GM18507 (cell line): ENCODE data around the gene TMEM44.
"Not testable (repeated sequence)": the region's sequence is repeated elsewhere in the genome, so short reads cannot be mapped to it uniquely, and the experiment has no call there.

Source experiments
- DNase-seq: peaks from one replicate; pipeline ENCODE4 v3.0.0; 2011; ENCODE audit warnings: low read depth; ENCODE audit not compliant: insufficient read length; ENCODE audit errors: extremely low spot score
- FAIRE-seq: peaks from 2 replicates; lab custom pipeline; 2011; peaks lifted over from hg19 to GRCh38; lab: Jason Lieb, UNC

TMEM44 gene

DNA sequence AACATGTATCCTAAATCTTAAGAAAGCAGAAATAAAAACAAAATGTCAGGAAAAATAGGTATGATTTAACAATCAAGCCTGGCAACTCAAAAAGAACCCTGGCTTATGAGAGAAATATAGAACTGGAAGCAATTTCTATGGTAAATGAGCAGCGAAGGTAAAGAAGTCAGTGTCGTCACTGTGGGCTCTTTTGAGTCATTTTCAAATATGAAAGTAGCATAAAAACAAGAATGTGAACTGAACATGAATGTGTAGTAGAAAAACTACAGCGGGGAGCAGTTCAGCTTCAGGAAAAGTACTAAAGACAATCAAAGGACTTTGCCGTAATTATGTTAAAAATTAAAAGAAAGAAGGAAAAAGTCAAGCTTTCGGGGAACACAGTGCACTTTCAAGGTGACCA, 21.2 kb upstream of the TMEM44 start:
- peak; percentile 79 for FAIRE-seq
- DNase-seq = no peak

DNA sequence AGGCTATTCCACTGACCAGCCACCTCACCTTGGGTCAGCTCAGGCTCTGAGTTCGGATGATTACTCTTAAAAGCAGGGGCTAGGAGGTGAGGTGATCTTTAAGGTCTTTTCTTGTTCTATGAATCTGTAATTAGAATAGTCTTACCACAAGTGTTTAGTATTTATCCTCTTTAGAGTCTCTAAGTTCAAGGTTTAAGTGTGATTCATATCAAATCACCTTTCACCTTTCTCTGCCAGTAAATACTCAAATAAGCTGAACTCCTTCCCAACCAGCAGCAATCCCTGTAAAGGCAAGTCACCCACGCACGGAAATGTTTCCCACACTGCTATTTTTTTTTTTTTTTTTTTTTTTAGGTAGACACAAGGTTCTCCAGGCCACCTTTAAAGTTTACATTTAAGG, 14.5 kb upstream of the TMEM44 start:
- FAIRE-seq (no peak), DNase-seq (no peak)

DNA sequence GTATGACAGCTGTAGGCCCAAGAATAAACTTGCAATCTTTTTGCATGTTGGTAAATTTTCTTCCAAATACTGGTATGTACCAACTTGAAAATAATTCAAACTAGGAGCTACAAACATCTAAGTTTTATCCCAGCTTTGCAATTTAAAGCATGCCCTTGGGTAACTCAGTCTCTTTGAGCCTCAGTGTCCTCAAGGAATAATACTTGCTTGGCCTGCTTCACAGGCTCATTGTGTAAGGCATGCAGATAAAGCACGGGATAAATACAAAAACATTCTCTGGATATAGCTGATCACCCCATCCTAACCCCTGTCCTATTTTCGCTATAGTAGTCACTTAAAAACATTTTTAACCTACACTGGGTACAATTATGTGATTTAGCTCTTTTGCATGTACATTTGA, 9.6 kb upstream of the TMEM44 start:
- DNase-seq = no peak
- no peak for FAIRE-seq

DNA sequence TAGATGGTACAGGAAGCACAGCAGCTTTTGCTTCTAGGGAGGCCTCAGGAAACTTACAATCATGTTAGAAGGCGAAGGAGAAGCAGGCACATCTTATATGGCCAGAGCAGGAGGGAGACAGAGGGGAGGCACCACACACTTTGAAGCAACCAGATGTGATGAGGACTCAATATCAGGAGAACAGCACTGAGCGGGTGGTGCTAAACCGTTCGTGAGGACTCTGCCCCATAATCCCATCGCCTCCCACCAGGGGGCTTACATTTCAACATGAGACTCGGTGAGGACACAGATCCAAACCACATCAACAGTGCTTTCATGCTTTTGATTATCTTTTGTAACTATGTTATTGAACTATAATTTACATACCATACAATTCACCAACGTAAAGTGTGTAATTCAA, 7.6 kb upstream of the TMEM44 start:
- DNase-seq = no peak
- FAIRE-seq = peak; percentile 45

DNA sequence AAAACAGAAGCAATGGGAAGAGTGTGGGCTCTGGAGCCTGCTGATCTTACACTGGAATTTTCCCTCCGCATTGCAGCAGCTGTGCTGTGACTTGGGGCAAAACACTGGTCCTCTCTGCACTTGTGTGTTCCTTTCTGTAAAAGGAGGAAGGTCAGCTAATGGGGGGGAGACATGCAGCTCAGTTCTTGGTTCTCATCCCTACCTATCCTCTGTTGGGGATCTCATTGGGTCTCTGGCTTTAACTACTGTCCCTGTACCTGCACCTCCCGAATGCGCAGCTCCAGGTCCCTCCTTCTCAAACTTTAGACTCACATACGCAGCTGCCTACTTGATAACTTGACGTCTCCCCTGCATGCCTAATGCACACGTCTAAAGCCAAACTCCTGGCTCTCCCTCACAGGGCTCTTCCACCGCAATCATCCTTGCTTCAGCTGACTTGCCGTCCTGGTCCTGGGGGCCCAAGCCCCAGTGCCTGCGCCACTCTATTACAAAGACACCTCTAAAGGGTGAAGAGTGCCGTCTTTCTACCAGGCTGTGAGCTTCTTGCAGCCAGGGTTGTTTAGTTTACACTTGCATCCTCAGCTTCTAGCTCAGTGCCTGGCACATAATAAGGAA, 5.9 kb upstream of the TMEM44 start:
- FAIRE-seq (no peak), DNase-seq (no peak)

DNA sequence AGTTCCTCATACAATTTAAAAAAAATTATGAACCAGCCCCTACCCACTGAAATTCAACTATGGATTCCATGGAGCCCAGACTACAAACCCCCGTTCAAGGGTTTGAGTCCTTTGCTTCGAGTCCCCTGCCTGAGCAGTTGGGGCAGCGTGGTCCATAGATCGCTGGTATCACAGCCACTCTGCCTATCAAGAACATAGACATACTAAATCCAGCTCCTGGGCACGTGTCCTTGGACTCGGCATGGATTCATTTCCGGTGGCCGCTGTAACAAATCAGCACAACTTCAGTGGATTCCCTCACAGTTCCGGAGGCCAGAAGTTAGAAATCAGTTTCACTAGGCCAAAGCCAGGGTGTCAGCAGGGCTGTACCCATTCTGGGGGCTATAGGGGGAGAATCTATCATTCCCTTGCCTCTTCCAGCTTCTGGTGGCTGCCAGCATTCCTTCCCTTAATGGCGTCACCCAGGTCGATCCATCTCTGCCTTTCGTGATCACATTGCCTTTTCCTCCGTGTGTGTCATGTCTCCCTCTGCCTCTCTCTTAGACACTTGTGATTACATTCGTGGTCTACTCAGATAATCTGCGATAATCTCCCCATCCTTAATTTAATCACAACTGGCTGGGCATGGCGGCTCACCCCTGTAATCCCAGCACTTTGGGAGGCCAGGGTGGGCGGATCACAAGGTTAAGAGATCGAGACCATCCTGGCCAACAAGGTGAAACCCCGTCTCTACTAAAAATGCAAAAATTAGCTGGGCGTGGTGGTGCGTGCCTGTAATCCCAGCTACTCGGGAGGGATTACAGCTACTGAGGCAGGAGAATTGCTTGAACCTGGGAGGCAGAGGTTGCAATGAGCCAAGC, 4.6 kb upstream of the TMEM44 start:
- no peak for FAIRE-seq
- no peak for DNase-seq

DNA sequence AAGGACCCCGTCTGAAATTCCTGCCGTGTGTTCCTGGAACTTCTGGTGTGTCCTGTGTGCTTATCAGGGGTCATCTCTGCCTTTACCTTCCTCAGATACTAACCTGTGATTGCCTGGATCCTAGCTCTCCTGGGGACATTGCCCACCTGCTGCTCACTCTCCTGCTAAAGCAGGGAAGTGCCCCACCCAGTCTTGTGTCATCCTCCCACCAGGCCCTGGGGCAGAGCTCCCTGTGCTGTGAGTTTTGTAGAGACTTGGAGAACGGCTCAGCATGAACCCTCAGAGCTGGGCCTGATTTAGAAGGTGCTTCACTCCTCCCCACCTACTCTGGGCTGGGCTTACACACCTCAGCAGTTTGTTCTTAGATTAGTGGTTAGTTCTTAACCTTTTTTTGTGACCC, 3.8 kb upstream of the TMEM44 start:
- no peak for DNase-seq
- no peak for FAIRE-seq

DNA sequence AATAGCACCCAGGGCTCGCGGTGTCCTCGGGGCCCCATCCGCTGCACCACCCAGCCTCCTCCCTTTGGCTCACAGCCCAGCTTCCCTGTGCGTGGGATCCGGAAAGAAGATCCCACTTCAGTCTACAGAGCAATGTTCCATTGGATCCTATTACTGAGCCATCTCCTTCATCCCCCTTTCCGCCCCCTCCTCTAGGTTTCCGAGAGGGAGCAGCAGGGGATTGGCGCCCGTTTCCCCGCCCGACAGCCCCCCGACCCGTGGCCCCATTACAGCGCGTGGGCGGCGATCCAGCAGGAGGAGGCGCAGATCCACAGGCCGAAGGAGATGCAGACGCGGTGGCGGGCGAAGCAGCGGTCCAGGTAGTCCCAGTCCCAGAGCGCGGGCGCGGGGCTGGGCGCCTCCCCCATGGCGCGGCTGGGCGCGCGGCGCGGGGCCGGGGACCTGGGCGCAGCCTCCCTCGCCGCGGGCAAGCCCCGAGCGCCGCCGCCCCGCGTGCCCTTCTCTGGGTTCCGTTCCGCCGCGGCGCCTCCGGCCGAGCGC, 340 bp downstream of the TMEM44 start:
- FAIRE-seq (no peak), DNase-seq (no peak)

DNA sequence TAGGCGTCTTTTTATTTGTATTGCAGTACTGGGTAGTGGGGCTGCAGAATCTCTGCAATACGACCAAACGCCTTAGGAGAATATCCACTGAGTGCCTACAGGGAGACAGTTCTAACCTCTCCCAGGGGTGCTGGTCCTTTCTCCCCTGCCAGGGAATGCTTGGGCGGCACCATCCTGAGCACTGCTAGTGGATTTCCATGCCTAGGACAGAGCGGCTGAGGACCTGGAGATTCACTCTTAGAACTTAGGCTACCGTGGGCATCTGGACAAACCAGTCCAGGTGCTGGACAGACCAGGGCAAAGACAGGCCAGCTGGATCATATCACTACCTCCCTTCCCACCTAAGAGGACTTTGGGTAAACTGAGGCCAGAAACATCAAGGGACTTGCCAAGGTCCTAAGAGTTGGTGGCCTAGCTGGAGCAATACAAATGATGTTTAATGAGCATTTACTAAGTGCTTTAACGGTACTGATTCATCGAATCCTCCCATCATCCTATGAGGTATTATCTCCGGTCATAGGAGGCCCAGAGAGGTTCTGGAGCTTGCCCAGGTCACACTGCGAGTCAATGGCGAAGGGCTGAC, 902 bp downstream of the TMEM44 start:
- DNase-seq = no peak
- FAIRE-seq = no peak

DNA sequence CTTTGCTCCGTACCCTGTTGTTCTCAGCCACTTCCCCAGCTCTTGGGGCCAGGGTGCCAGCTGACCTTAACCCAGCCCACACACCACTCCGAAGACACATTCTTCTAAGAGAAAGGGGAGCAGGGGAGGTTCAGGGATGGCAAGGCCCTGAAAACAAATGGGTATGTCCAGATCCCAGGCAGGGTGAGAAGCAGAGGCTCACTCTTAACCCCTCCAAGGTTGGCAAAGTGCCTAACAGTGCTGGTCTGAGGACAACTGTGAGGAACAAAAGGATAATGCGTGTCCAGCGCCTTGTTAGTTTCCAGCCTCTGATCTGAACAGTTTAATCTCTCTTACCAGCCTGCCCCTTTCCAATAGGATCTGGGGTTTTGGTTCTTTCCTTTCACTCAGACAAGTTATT, 1.5 kb downstream of the TMEM44 start:
- no peak for FAIRE-seq

DNA sequence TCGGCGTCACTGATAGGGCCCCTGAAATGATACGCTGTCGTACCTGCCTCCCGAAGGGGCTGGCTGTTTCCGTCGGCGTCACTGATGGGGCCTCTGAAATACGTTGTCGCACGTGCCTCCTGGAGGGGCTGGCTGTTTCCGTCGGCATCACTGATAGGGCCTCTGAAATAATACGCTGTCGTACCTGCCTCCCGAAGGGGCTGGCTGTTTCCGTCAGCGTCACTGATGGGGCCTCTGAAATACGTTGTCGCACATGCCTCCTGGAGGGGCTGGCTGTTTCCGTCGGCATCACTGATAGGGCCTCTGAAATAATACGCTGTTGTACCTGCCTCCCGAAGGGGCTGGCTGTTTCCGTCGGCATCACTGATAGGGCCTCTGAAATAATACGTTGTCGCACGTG, 2.5 kb downstream of the TMEM44 start:
- not testable (repeated sequence) for DNase-seq, FAIRE-seq

More for the DNA sequence above, 1.5 kb downstream of the TMEM44 start:
- DNase-seq = no peak

DNA sequence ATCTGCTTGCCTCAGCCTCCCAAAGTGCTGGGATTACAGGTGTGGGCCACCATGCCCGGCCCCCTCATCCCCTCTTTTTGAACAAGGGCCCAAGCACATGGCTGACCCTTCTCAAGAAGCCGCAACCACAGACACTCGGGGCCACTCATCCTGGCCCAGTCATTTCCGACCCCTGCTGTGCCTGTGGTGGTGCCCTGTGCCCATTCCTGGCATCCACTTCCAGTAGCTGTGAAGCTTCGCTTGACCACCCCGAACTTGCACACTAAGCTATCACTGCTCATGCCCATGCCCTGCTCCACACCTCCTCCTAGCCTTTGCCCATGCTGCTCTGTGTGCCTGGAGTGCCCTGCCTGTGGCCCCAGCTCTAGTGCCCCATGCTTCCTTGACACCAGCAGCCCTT, 8.3 kb downstream of the TMEM44 start:
- DNase-seq = no peak
- FAIRE-seq = no peak

DNA sequence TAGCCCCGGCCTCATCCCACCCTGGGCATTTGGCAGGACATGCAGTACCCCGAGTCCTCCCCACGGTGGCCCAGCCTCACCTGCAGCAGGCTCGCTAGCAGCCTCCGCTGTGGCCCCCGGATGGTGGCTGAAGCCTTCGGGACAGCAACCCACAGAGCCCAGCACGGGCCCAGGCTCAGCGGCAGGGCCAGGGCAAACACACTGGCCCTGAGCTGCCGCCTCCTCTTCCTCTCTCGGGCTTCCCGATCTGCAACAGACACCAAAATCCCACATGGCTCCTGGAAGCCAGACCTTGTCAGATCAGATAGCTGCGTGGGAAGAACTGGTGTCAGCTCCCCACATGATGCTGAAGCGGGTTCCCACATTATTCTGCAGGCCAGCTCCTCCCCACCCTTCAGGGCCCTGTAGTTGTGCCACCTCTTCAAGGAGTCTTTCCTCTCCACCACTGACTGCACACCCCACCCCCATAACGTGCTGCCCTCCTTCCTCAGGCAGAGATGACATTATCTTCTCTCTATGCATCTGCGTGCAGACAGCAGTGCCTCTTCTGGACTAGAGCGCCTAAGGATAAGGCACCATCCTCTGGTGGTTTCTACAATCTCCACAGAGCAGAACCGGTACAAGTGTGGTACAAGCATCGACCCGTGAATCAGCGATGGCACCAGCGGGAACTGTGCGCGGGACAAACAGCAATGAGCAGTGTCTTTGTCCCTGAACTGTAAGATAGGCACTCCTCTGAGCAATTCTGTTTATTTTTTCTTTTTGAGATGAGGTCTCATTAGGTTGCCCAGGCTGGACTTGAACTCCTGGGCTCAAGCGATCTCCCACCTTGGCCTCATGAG, 9.5 kb downstream of the TMEM44 start:
- no peak for DNase-seq
- FAIRE-seq = no peak

DNA sequence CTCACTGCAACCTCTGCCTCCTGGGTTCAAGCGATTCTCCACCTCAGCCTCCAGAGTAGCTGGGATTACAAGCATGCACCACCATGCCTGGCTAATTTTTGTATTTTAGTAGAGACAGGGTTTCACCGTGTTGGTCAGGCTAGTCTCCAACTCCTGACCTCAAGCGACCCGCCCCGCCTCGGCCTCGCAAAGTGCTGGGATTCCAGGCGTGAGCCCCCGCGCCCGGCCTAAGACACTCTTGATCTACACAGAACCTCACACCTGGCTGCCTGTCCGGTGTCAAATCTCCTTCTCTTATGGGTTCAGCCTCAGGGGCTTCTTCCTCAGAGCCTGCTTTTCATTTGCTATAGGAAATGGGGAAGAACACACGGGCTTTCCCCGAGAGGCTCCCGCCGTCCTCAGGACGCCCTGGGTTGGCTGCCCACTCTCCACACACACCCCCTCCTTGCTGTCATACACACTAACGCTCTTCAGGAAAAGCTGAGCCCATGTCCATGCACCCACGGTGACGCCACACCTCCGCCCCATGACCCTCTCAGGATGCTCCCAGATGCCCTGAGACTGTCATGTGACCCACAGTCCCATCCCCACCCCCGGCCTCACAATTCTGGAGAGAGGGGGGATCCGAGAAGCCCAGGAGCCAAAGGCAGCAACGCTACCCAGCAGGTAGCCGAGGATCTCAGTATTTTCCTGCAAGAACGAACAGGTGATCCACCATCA, 10.4 kb downstream of the TMEM44 start:
- no peak for FAIRE-seq
- no peak for DNase-seq

DNA sequence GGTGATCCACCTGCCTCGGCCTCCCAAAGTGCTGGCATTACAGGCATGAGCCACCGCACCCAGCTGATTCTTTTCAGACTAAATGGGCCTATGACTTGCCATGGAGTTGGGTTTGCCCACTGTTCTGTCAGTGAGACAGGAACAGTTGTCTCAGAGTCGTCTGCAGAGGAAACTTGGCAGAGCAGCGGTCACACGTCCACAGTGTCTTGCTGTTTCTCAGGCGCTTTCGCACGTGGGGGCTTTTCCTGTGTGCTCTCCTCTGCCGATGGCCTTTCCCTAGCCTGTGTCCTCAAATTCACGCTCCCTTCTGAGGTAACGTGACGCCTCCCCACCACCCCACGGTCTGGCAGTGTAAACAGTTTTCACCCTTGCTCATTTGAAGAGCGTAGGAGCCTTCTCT, 11.3 kb downstream of the TMEM44 start:
- DNase-seq (no peak), FAIRE-seq (no peak)

DNA sequence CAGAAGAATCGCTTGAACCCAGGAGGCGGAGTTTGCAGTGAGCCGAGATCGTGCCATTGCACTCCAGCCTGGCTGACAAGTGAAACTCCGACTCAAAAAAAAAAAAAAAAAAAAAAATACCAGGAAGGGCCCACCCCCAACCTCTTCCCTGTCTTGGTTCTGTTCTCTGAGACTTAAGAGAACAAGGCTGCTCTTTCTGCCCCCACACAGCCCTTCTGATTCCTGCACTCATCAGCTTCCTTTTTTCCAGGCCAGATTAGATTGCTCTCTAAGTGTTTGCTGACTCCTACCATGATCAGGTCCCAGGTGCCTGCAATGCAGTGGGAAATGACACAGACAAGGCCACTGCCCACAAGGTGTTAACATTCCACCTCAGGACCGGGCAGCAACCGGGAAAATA, 13.0 kb downstream of the TMEM44 start:
- DNase-seq (no peak), FAIRE-seq (no peak)

DNA sequence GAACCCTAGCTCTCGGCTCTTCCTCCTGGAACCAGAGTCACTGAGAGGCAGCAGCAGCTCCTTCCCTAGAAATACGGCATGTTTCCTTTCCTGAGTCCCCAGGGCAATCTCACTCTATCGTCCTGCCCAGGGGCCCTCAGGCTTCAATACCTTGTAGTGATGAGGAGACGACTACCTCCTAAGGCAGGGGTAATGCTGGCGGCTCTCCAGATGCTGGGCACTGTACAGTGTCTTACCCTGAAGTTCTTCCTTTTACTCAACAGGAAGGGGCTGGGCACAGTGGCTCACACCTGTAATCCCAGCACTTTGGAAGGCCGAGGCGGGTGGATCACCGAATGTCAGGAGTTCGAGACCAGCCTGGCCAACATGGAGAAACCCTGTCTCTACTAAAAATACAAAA, 13.5 kb downstream of the TMEM44 start:
- DNase-seq = no peak
- no peak for FAIRE-seq

DNA sequence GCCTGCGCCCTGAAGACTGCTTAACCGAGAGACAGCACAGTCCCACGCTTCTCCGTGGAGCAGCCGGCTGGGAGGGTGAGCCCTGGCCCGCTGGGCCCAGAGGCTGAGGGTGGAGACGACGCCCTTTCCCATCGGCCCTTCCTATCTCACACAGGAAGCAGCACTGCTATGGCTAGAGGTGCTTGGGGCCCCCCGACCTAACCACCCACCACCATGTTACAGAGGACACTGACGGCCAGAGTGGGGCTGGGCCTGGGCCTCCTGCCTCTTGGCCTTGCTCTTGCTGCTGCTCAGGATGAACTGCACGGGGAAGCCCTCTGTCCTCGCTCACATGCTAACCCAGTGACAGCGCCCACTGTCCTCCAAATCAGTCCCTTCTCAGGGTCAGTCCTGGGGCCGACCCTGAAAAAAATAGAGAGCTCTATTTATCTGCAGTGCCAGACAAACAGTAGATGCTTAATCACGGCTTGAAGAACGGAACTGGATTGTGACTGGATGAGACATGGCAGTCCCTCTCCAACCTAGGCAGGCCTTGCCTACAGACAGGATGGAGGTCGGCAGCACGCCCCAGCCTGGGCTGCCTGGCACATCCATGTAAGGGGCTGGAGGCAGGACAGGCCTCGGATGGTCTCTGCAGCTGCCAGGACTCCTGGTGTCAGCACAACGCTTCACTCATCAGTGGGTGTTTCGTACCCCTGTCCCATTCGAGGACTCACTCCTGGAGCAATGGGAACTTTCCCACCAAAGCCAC, 14.2 kb downstream of the TMEM44 start:
- DNase-seq = no peak
- no peak for FAIRE-seq

DNA sequence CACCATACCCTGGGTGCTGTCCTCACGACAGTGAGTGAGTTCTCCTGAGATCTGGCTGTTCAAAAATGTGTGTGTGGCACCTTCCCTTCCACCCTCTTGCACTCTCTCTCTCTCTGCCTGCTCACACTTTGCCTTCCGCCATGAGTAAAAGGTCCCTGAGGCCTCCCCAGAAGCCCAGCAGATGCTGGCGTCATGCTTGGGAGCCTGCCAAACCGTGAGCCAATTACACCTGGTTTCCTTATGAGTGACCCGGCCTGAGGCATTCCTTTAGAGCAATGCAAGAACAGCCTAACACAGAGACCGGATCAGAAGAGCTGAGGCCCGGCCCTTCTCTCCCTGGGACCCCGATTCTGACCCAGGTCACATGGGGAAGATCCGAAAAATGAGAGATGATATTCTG, 15.4 kb downstream of the TMEM44 start:
- FAIRE-seq = no peak
- DNase-seq = no peak
